LNCAP (cell line): Measurements from ENCODE around the gene OLIG2.

Experiments used
- CTCF ChIP-seq: fragments of 450-650 bp; IDR thresholded peaks from 2 replicates; pipeline ENCODE4 v1.5.1; 2017; ENCODE audit warnings: mild to moderate bottlenecking

OLIG2 gene

GRCh38 chr21:32991361-32991760 lies 34.4 kb upstream of the OLIG2 start:
- no peak for TF ChIP-seq CTCF

GRCh38 chr21:32993894-32994293 lies 31.8 kb upstream of the OLIG2 start:
- no peak for TF ChIP-seq CTCF

DNA sequence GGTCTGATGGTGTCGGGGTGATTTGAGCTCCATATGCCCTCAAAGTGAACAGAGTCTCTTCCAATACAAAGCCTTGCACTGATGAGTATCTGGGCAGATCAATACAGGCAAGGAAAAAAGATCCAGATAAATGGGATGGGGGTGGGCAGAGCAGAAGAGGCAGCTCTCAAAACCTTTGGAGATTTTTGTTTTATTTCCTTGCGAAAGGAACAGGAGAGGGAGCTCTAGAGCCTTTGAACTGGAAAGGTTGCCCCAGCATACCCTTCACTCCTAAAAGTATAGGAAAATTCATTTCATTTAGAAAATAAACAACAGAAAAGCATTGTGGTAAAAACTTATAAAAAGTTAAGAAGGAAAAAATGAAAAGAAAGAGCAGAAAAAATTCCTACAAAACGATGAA lies 31.4 kb upstream of the OLIG2 start:
- peak; percentile 46; the same call in 1 of the 2 replicates for TF ChIP-seq CTCF

DNA sequence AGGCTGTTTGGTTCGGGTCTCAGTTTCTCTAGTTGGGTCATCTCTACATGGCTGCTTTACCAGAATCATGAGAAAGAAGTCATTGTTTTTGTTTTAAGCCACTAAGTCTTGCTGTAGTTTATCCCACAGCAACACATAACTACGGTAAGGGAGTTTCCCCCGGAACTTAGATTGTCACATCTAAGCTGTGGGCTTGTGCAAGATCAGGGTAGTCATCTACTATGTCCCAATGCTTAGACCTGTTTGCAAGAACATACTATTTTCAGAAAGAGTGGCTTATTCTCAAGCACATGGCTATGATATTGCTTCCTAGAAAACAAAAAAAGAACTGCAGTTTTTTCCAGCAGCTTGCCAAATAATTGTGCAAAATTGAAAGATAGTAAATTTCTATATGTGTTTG lies 18.0 kb upstream of the OLIG2 start:
- no peak for TF ChIP-seq CTCF

- no peak for TF ChIP-seq CTCF
Observed at GRCh38 chr21:33008333-33009051, 17.2 kb upstream of the OLIG2 start.

DNA sequence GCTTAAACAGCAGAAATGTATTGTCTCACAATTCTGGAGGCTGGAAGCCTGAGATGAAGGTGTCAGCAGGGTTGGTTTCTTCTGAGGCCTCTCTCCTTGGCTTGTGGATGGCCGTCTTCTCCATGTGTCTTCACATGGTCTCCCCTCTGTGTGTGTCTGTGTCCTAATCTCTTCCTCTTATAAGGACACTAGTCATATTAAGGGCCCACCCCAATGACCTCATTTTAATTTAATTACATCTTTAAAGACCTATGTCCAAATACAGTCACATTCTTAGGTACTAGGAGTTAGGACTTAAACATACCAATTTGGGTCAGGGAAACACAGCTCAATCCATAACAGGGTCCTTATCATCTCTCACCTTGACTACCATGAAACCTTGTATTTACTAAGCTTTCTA lies 14.8 kb upstream of the OLIG2 start:
- no peak for TF ChIP-seq CTCF

GRCh38 chr21:33011462-33011861 lies 14.3 kb upstream of the OLIG2 start:
- no peak for TF ChIP-seq CTCF

GRCh38 chr21:33013626-33014025 lies 12.1 kb upstream of the OLIG2 start:
- TF ChIP-seq CTCF, result no peak
